Measurements from ENCODE around the gene NBEAL2.

DNA sequence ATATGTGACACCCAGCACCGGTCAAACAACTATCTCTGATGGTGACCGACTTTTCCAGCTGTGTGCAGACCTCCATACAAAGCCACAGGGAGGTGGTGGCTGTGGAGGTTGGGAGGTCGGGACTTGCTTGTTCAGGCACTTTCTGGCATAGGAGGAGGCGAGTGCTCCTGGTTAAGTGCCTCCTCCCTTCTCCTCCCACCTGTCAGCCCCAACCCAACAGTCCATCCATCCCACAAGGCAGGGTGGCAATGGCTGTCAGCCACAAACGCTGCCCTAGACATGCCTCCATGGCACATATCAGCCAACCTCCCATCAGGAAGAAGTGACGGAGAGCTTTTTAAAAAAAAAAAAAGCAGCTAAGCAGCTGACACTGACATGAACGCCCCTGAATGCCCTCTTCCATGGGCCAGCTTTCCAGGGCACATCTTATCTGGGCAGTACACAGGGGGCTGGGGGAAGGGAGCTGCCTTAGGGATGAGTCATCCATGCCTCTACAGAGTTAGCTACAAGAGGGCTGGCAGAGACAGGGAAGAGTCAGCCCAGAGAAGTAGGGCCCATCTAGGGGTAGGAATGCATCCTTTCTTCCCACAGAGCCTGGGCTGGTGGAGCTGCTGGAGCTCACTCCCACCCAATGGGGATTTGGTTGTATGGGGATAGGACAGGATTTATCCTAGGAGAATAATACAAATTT, 44.2 kb upstream of the NBEAL2 start:
- TF ChIP-seq, protein P1, sequence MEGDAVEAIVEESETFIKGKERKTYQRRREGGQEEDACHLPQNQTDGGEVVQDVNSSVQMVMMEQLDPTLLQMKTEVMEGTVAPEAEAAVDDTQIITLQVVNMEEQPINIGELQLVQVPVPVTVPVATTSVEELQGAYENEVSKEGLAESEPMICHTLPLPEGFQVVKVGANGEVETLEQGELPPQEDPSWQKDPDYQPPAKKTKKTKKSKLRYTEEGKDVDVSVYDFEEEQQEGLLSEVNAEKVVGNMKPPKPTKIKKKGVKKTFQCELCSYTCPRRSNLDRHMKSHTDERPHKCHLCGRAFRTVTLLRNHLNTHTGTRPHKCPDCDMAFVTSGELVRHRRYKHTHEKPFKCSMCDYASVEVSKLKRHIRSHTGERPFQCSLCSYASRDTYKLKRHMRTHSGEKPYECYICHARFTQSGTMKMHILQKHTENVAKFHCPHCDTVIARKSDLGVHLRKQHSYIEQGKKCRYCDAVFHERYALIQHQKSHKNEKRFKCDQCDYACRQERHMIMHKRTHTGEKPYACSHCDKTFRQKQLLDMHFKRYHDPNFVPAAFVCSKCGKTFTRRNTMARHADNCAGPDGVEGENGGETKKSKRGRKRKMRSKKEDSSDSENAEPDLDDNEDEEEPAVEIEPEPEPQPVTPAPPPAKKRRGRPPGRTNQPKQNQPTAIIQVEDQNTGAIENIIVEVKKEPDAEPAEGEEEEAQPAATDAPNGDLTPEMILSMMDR (IDR thresholded peaks at IDR 0.05; ENCODE audit: insufficient read depth, low read length, poor library complexity, severe bottlenecking), result no peak
- no peak for TF ChIP-seq EZH2phosphoT487 (conservative IDR thresholded peaks at IDR 0.05; ENCODE audit: low read length)

Measured in SU-DHL-6 (cell line).